Left forelimb (tissue), 1 donor: ENCODE measurements around the gene SLC15A2.
"Not testable (repeated sequence)": the region's sequence is repeated elsewhere in the genome, so short reads cannot be mapped to it uniquely, and the experiment has no call there.

Experiments
- DNase-seq: peaks from one replicate; pipeline ENCODE4 v3.0.0-alpha.2; 2018; ENCODE audit warnings: low spot score

Gene SLC15A2

GRCh38 chr3:121894301-121894990 is at the start of gene SLC15A2:
Gene SLC15A2 (plus strand): TSS chr3:121894401. CDS start chr3:121894477, 76 bp downstream.
- DNase-seq: no peak

- DNase-seq: no peak
Measured at GRCh38 chr3:121844892-121845291, 49.3 kb upstream of the SLC15A2 start.

GRCh38 chr3:121852256-121852655 is 41.9 kb upstream of the SLC15A2 start:
- no peak for DNase-seq

- no peak for DNase-seq
Measured at GRCh38 chr3:121855555-121855954, 38.6 kb upstream of the SLC15A2 start.

- not testable (repeated sequence) for DNase-seq
Measured at GRCh38 chr3:121857778-121858177, 36.4 kb upstream of the SLC15A2 start.

- not testable (repeated sequence) for DNase-seq
Measured at GRCh38 chr3:121863247-121863646, 31.0 kb upstream of the SLC15A2 start.

GRCh38 chr3:121863801-121864200 is 30.4 kb upstream of the SLC15A2 start:
- DNase-seq: no peak

GRCh38 chr3:121869736-121870135 is 24.5 kb upstream of the SLC15A2 start:
- no peak for DNase-seq

- no peak for DNase-seq
Measured at GRCh38 chr3:121870717-121871116, 23.5 kb upstream of the SLC15A2 start.

- no peak for DNase-seq
Measured at GRCh38 chr3:121871430-121871829, 22.8 kb upstream of the SLC15A2 start.

GRCh38 chr3:121878411-121878810 is 15.8 kb upstream of the SLC15A2 start:
- no peak for DNase-seq

GRCh38 chr3:121883507-121883906 is 10.7 kb upstream of the SLC15A2 start:
- DNase-seq: no peak

- DNase-seq: no peak
Measured at GRCh38 chr3:121885386-121885785, 8.8 kb upstream of the SLC15A2 start.

GRCh38 chr3:121895121-121895520 is 920 bp downstream of the SLC15A2 start:
- DNase-seq: no peak

GRCh38 chr3:121895736-121896135 is 1.5 kb downstream of the SLC15A2 start:
- no peak for DNase-seq

- DNase-seq: no peak
Measured at GRCh38 chr3:121896823-121897222, 2.6 kb downstream of the SLC15A2 start.

- no peak for DNase-seq
Measured at GRCh38 chr3:121897296-121897695, 3.1 kb downstream of the SLC15A2 start.

GRCh38 chr3:121913305-121913990 is 19.2 kb downstream of the SLC15A2 start:
- no peak for DNase-seq

- DNase-seq: no peak
Measured at GRCh38 chr3:121914081-121914998, 20.1 kb downstream of the SLC15A2 start.

GRCh38 chr3:121916189-121916588 is 22.0 kb downstream of the SLC15A2 start:
- no peak for DNase-seq

GRCh38 chr3:121918779-121919483 is 24.7 kb downstream of the SLC15A2 start:
- DNase-seq: no peak

- no peak for DNase-seq
Measured at GRCh38 chr3:121924734-121925133, 30.5 kb downstream of the SLC15A2 start.
